ENCODE measurements around the gene ARFGEF2. TPM values are rescaled to one million over a fixed set of nuclear protein-coding genes. Genes with fewer than 3 reads are reported as not detected.
"Not testable (repeated sequence)": the region's sequence is repeated elsewhere in the genome, so short reads cannot be mapped to it uniquely, and the experiment has no call there.

Gene ARFGEF2
- total RNA-seq, 4 donors from 2014 or later: 29.9 to 84.7 (median 39.1) TPM

GRCh38 chr20:48970681-48971365 lies 49.3 kb downstream of the ARFGEF2 start:
- H3K4me3 ChIP-seq: no peak overlapping the region
- no peaks in the 10 kb centered on the region for H3K4me1 ChIP-seq
- H3K36me3 ChIP-seq: peaks cover 87% of the 10 kb centered on the region
- H3K27me3 ChIP-seq: no peaks in the 10 kb centered on the region
- H3K9me3 ChIP-seq: no peaks in the 10 kb centered on the region
- TF ChIP-seq EP300 (IDR thresholded peaks at IDR 0.05) (no peak), CTCF (IDR thresholded peaks at IDR 0.05) (no peak), POLR2A (IDR thresholded peaks at IDR 0.05) (no peak), POLR2AphosphoS5 (IDR thresholded peaks at IDR 0.05) (no peak)
- H3K27ac ChIP-seq: no peak overlapping the region
- 81% methylated on average over 10 of the region's 10 CpGs for WGBS
- DNase-seq (ENCODE audit: low spot score in 2 of 2): no peak

GRCh38 chr20:48971956-48972355 lies 50.4 kb downstream of the ARFGEF2 start:
- DNase-seq (ENCODE audit: low spot score in 2 of 2): no peak
- no peak overlapping the region for H3K4me3 ChIP-seq
- H3K9me3 ChIP-seq: no peaks in the 10 kb centered on the region
- peaks cover 89% of the 10 kb centered on the region for H3K36me3 ChIP-seq
- TF ChIP-seq POLR2AphosphoS5 (IDR thresholded peaks at IDR 0.05): no peak
- H3K4me1 ChIP-seq: no peaks in the 10 kb centered on the region
- no peaks in the 10 kb centered on the region for H3K27me3 ChIP-seq
- 56% methylated on average over 4 of the region's 4 CpGs for WGBS
- H3K27ac ChIP-seq: no peak overlapping the region

GRCh38 chr20:48972816-48973215 lies 51.3 kb downstream of the ARFGEF2 start:
- H3K27me3 ChIP-seq: no peaks in the 10 kb centered on the region
- H3K36me3 ChIP-seq: peaks cover 88% of the 10 kb centered on the region
- H3K27ac ChIP-seq: no peak overlapping the region
- H3K4me3 ChIP-seq: no peak overlapping the region
- H3K9me3 ChIP-seq: no peaks in the 10 kb centered on the region
- TF ChIP-seq EP300 (IDR thresholded peaks at IDR 0.05): no peak
- TF ChIP-seq POLR2A (IDR thresholded peaks at IDR 0.05): no peak
- no peak for TF ChIP-seq CTCF (IDR thresholded peaks at IDR 0.05)
- TF ChIP-seq POLR2AphosphoS5 (IDR thresholded peaks at IDR 0.05): no peak
- H3K4me1 ChIP-seq: no peaks in the 10 kb centered on the region
- 82% methylated on average over 3 of the region's 3 CpGs for WGBS
- DNase-seq (ENCODE audit: low spot score in 2 of 2): no peak

- H3K27me3 ChIP-seq: no peaks in the 10 kb centered on the region
- no peak overlapping the region for H3K27ac ChIP-seq
- H3K4me3 ChIP-seq: no peak overlapping the region
- 80% methylated on average over 9 of the region's 9 CpGs for WGBS
- TF ChIP-seq POLR2AphosphoS5 (IDR thresholded peaks at IDR 0.05): no peak
- TF ChIP-seq POLR2A (IDR thresholded peaks at IDR 0.05): no peak
- TF ChIP-seq EP300 (IDR thresholded peaks at IDR 0.05): no peak
- no peak for TF ChIP-seq CTCF (IDR thresholded peaks at IDR 0.05)
- H3K36me3 ChIP-seq: peaks cover 66% of the 10 kb centered on the region
- no peaks in the 10 kb centered on the region for H3K4me1 ChIP-seq
- DNase-seq (ENCODE audit: low spot score in 2 of 2): no peak
- H3K9me3 ChIP-seq: no peaks in the 10 kb centered on the region
These were observed 54.4 kb downstream of the ARFGEF2 start for GRCh38 chr20:48975955-48976354.

GRCh38 chr20:48979980-48980379 lies 58.5 kb downstream of the ARFGEF2 start:
- H3K27me3 ChIP-seq; H3K9me3 ChIP-seq; H3K4me1 ChIP-seq; H3K4me3 ChIP-seq; H3K27ac ChIP-seq; DNase-seq (ENCODE audit: low spot score in 2 of 2): not testable (repeated sequence)
- WGBS: 88% methylated on average over 2 of the region's 2 CpGs
- peaks cover 64% of the 10 kb centered on the region for H3K36me3 ChIP-seq

GRCh38 chr20:48983423-48984400 lies 62.2 kb downstream of the ARFGEF2 start:
- Histone ChIP-seq H3K9me3 (no peaks in the 10 kb centered on the region), H3K27me3 (no peaks in the 10 kb centered on the region), H3K36me3 (peaks cover 73% of the 10 kb centered on the region), H3K4me1 (no peaks in the 10 kb centered on the region), H3K4me3 (no peak overlapping the region), H3K27ac (no peak overlapping the region)
- 66% methylated on average over 5 of the region's 5 CpGs for WGBS
- no peak for DNase-seq (ENCODE audit: low spot score in 2 of 2)
- TF ChIP-seq EP300 (IDR thresholded peaks at IDR 0.05) (no peak), POLR2A (IDR thresholded peaks at IDR 0.05) (no peak), CTCF (IDR thresholded peaks at IDR 0.05) (no peak), POLR2AphosphoS5 (IDR thresholded peaks at IDR 0.05) (no peak)
